ENCODE measurements around the gene HTRA3.

The HTRA3 gene

GRCh38 chr4:8237256-8237989 lies 32.1 kb upstream of the HTRA3 start:
- DNase-seq (ENCODE audit: low read depth in 1 of 2, low spot score in 1 of 2) = no peak
- in situ Hi-C loops (cut with HindIII; ENCODE audit: low pct_unique_long_range_greater_than_20kb, low sequenced_read_pairs) = no loop called here
- no peak for TF ChIP-seq JUND (IDR thresholded peaks at IDR 0.05; ENCODE audit: low read depth)

DNA sequence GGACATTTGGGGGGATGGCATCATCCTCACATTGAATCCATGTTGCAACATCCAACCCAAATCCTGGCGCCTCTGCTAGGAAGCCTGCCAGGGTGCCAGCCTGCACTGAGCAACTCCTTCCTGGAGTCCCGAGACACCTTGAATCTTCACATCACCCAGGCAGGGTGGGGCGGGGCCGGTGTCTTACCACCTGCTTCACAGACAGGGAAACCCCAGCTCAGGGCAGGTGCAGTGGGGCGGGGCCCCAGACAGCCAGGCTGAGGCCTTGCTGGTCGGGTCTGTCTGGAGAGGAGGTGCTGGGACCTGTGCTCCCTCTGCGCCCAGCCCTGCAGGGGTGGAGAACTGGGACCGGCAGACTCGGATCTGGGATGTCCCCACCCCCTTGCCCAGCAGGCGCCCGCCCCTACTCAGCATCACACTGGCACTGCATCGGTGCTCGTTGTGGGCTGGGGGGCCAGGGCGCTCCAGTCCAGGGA lies 31.5 kb upstream of the HTRA3 start:
- peak in 1 of 2 experiments; percentile 7 for DNase-seq (ENCODE audit: low read depth in 1 of 2, low spot score in 1 of 2)
- in situ Hi-C loops (cut with HindIII; ENCODE audit: low pct_unique_long_range_greater_than_20kb, low sequenced_read_pairs) = no loop called here
- TF ChIP-seq JUND (IDR thresholded peaks at IDR 0.05; ENCODE audit: low read depth) = no peak

DNA sequence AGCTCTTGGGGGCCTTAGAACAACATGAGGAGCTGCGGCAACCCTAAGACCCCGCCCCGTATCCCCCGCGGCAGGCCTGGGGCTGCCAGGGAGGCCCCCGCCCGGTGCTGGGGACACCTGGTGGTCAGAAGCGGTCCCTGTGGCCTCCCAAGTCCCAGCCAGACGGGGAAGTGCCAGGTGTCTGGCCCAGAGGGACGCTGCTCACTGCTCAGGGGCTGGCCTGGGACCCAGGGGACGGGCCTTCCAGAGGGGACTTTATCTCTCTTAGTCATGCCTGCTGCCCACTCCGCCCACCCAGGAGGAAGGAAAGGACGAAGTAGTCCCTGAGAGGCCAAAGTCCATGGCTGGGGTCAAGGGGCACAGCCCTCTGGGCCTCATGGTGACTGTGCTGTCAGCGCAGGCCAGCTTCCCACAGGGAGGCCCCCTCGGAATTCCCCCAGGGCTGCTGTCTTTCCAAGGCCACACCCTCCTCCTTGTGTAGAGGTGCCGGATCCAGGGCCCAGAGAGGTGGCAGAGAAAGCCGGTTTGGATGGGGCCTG lies 31.0 kb upstream of the HTRA3 start:
- in situ Hi-C loops (cut with HindIII; ENCODE audit: low pct_unique_long_range_greater_than_20kb, low sequenced_read_pairs) = no loop called here
- DNase-seq (ENCODE audit: low read depth in 1 of 2, low spot score in 1 of 2) = peak in 1 of 2 experiments; percentile 35
- TF ChIP-seq JUND (IDR thresholded peaks at IDR 0.05; ENCODE audit: low read depth) = no peak

GRCh38 chr4:8239226-8239625 lies 30.3 kb upstream of the HTRA3 start:
- in situ Hi-C loops (cut with HindIII; ENCODE audit: low pct_unique_long_range_greater_than_20kb, low sequenced_read_pairs) = no loop called here
- no peak for DNase-seq (ENCODE audit: low read depth in 1 of 2, low spot score in 1 of 2)

DNA sequence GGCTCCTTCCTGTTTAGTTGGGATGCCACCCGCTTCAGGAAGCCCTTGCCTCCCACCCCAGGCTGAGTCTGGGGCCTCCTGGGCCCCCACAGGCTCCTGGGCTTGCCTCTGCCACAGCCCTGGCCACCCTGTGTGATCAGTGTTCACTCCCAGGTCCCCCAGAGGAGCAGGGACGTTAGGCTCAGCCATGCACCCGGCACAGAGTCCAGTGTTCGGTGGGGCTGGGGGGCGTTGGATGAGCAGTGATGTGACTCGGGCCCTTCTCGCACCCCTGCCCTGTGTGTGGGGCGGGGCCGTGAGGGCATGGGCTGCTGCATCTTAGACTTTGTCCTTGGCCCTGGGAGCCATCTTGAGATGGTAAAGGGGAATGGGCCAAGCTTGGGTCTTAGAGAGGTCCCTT lies 29.9 kb upstream of the HTRA3 start:
- TF ChIP-seq JUND (IDR thresholded peaks at IDR 0.05; ENCODE audit: low read depth) = no peak
- DNase-seq (ENCODE audit: low read depth in 1 of 2, low spot score in 1 of 2) = no peak
- in situ Hi-C loops (cut with HindIII; ENCODE audit: low pct_unique_long_range_greater_than_20kb, low sequenced_read_pairs) = no loop called here

More at GRCh38 chr4:8239226-8239625, 30.3 kb upstream of the HTRA3 start:
- TF ChIP-seq JUND (IDR thresholded peaks at IDR 0.05; ENCODE audit: low read depth) = no peak

DNA sequence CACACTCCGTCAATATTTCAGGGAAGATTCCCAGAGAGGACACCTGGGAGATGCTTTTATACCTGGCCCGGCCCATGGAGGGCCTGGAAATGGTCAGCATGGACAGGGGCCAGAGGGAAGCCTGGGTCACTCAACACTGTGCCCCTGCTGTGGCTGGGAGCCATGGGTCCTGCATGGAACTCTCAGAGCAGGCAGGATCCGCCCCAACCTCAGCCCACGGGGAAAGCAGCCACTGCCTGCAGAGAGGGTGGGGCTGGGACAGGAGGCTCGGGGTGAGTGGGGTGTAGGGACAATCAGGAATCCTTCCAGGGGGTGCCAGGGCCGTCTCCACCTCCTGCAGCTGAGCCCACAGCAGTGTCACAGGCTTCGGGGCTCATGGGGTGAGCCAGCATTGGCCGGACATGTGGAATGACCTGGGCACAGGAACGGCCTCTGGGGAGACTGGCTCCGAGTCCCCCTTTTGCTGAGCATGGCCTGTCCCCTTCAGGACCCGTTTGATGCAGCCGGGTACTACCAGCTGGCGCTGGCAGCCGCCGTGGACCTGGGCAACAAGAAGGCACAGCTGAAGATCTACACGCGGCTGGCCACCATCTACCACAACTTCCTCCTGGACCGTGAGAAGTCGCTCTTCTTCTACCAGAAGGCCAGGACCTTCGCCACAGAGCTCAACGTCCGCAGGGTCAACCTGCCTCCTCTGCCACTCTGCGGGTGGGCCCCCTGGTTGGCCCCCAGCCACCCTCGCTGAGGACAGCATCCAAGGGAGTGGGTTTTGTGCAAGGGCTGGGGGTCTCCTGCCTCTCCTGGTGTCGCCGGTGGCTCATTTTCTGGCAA lies 29.1 kb upstream of the HTRA3 start:
- no peak for DNase-seq (ENCODE audit: low read depth in 1 of 2, low spot score in 1 of 2)
- in situ Hi-C loops (cut with HindIII; ENCODE audit: low pct_unique_long_range_greater_than_20kb, low sequenced_read_pairs) = no loop called here
- TF ChIP-seq JUND (IDR thresholded peaks at IDR 0.05; ENCODE audit: low read depth) = no peak

GRCh38 chr4:8241211-8241779 lies 28.3 kb upstream of the HTRA3 start:
- in situ Hi-C loops (cut with HindIII; ENCODE audit: low pct_unique_long_range_greater_than_20kb, low sequenced_read_pairs) = no loop called here

GRCh38 chr4:8241895-8242696 lies 27.5 kb upstream of the HTRA3 start:
- TF ChIP-seq JUND (IDR thresholded peaks at IDR 0.05; ENCODE audit: low read depth) = no peak
- in situ Hi-C loops (cut with HindIII; ENCODE audit: low pct_unique_long_range_greater_than_20kb, low sequenced_read_pairs) = no loop called here
- DNase-seq (ENCODE audit: low read depth in 1 of 2, low spot score in 1 of 2) = peak; percentile 67 to 86

More at GRCh38 chr4:8241211-8241779, 28.3 kb upstream of the HTRA3 start:
- no peak for TF ChIP-seq JUND (IDR thresholded peaks at IDR 0.05; ENCODE audit: low read depth)
- DNase-seq (ENCODE audit: low read depth in 1 of 2, low spot score in 1 of 2) = no peak

DNA sequence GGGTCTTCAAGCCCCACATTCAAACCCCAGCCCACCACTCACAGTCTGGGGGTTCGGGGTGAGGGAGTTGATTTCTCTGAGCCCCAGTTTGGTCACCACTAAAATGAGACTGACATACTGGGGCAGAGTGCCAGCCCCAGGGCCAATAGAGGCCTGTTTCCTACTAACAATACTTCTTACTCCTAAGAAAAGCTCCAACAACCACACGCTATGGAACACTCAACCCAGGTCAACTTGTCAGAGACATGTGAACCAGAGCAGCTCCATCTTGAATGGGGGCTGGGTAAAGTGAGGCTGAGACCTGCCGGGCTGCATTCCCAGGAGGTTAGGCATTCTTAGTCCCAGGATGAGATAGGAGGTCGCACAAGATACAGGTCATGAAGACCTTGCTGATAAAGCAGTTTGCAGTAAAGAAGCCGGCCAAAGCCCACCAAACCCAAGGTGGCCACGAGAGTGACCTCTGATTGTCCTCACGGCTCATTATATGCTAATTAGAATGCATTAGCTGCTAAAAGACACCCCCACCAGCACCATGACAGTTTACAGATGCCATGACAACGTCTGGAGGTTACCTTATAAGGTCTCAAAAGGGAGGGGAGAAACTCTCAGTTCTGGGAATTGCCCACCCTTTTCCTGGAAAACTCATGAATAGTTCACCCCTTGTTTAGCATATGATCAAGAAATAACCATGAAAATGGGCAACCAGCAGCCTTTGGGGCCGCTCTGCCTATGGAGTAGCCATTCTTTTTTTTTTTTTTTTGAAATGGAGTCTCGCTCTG lies 26.6 kb upstream of the HTRA3 start:
- in situ Hi-C loops (cut with HindIII; ENCODE audit: low pct_unique_long_range_greater_than_20kb, low sequenced_read_pairs) = no loop called here
- TF ChIP-seq JUND (IDR thresholded peaks at IDR 0.05; ENCODE audit: low read depth) = no peak
- no peak for DNase-seq (ENCODE audit: low read depth in 1 of 2, low spot score in 1 of 2)

GRCh38 chr4:8244001-8244757 lies 25.4 kb upstream of the HTRA3 start:
- in situ Hi-C loops (cut with HindIII; ENCODE audit: low pct_unique_long_range_greater_than_20kb, low sequenced_read_pairs) = no loop called here
- no peak for TF ChIP-seq JUND (IDR thresholded peaks at IDR 0.05; ENCODE audit: low read depth)
- DNase-seq (ENCODE audit: low read depth in 1 of 2, low spot score in 1 of 2) = no peak

All from T47D (cell line).